Parietal lobe (tissue), 1 donor: Measurements from ENCODE around the gene ADH1B. TPM values are rescaled to one million over a fixed set of nuclear protein-coding genes. Genes with fewer than 3 reads are reported as not detected.

Experiments
- total RNA-seq: library from RNA; depleted of rRNA; stranded (reverse); fragments of >200 nt; gene quantifications from one replicate; pipeline ENCODE4 v1.2.3, GENCODE V29; 2014

Gene ADH1B
- total RNA-seq: not detected

GRCh38 chr4:99321241-99322191, at the start of gene ADH1B:
Gene ADH1B (minus strand): TSS chr4:99321401. CDS start chr4:99321331, 70 bp downstream.

GRCh38 chr4:99352602-99353537, 31.7 kb upstream of the ADH1B start, which contains the start of gene ADH1C:
Gene ADH1C (minus strand): TSS chr4:99352746. CDS start chr4:99352675, 71 bp downstream.

GRCh38 chr4:99290848-99291786, 30.1 kb downstream of the ADH1B start, which contains the start of gene ADH1A:
Gene ADH1A (minus strand): TSS chr4:99290985. CDS start chr4:99290914, 71 bp downstream.

Other genes starting within 250 kb of the ADH1B start
- 111 TPM for gene ADH5, start 232.6 kb downstream of the ADH1B start, total RNA-seq
- not detected for gene ADH4, start 177.1 kb downstream of the ADH1B start, total RNA-seq
- gene ADH6, start 102.2 kb downstream of the ADH1B start, total RNA-seq: not detected
- not detected for gene ADH1A, start 30.4 kb downstream of the ADH1B start, total RNA-seq
- gene ADH1C, start 31.3 kb upstream of the ADH1B start, total RNA-seq: not detected
- not detected for gene ADH7, start 113.9 kb upstream of the ADH1B start, total RNA-seq
- gene C4orf17, start 189.6 kb upstream of the ADH1B start, total RNA-seq: not detected
- 3.8 TPM for gene TRMT10A, start 242.6 kb upstream of the ADH1B start, total RNA-seq